NCI-H748 (cell line): ENCODE data around the gene JDP2.

Experiments
- DNase-seq: peaks from one replicate; lab custom pipeline; 2025; ENCODE audit not compliant: unreplicated experiment; lab: John Stamatoyannopoulos, UW

JDP2 gene

GRCh38 chr14:75479770-75480600 is 52.2 kb downstream of the JDP2 start:
- DNase-seq, result no peak

GRCh38 chr14:75482366-75482765 is 54.5 kb downstream of the JDP2 start:
- no peak for DNase-seq

DNA sequence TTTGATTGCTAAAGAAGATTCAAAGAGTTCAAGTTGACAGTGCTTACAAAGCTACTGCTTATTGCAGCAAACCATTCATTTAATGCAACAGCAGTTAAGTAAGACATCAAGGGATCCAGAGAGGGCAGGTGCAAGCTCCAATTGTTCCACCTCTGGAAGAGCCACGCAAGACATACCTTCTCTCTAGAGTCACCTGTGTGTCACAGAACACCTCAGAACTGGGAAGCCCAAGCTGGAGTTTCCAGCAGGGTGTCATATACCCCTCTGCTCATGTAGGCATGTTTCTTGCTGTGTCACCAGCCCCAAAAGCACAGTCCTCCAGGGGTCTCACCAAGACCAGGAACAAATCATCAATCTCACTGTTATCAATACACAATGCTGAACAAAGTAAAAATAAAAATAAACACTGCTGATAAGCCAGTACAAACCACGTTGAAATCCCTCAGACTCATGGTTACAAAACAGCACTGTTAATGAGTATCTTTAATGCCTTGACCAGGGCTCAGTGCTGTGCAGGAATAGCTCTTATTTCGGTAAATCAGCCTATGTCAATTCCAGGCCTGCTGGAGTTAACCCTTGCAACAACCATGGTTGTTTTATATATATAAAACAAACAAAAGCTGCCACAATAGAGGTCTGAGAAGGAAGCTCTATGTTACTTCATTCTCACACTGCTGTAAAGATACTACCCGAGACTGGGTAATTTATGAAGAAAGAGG is 57.0 kb downstream of the JDP2 start:
- no peak for DNase-seq

DNA sequence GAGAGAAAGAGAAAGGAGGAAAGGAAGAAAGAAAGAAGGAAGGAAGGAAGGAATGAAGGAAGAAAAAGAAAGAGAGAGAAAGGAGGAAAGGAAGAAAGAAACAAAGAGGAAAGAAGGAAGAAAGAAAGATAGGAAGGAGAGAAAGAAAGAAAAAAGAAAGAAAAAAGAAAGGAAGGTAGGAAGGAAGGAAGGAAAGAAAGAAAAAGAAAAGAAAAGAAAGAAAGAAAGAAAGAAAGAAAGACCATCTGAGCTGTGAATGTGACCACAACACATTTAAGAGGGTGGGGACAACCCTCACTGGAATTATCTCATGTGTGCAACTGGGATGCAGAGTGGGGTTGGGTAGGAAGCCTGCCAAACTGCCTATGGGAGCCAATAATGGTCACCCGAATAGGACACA is 58.5 kb downstream of the JDP2 start:
- DNase-seq, result no peak

GRCh38 chr14:75487155-75487671 is 59.4 kb downstream of the JDP2 start:
- DNase-seq, result no peak

DNA sequence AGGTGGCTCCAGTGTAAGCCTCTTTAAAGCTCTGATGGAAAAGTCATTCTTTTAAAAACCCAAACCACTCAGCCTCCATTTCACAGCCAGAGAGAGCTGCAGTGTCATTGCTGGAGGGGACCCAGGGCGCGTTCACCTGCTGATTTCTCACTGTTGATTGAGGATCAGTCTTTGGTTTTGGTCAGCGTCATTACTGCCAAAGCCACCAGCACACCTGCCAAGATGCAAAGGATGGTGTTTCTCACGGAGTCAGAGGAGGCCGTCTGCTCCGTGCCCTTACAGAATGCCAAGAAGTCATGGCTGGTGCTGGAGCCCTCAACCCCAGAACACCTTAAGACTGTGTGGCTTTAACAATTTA is 61.6 kb downstream of the JDP2 start:
- DNase-seq, result no peak

DNA sequence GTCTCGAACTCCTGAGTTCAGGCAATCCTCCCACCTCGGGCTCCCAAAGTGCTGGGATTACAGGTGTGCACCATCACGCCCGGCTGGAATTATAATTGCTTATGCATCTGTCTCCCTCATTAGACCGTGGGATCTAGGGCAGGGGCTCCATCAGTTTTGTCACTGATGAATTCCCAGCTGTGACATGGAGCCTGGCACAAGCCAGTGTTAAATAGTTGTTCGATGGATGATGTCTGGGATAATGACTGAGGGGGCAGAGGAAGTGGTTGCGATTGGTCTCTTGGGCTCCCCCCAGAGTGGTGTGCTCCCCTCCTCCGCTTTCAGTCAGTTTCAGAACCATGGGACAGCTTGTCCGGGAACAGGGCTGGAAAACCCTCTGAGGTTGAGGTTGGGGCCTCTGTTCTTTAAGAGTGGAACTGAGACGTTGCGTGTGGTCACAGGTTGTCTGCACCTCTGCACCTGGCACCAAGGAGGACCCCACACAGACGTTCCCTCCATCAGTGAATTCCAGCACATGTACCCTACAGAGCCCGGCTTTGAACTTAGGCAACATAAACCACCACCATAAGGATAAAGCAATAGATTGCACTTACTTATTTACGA is 63.7 kb downstream of the JDP2 start:
- no peak for DNase-seq

- no peak for DNase-seq
Measured at GRCh38 chr14:75492832-75493591, 65.2 kb downstream of the JDP2 start.

DNA sequence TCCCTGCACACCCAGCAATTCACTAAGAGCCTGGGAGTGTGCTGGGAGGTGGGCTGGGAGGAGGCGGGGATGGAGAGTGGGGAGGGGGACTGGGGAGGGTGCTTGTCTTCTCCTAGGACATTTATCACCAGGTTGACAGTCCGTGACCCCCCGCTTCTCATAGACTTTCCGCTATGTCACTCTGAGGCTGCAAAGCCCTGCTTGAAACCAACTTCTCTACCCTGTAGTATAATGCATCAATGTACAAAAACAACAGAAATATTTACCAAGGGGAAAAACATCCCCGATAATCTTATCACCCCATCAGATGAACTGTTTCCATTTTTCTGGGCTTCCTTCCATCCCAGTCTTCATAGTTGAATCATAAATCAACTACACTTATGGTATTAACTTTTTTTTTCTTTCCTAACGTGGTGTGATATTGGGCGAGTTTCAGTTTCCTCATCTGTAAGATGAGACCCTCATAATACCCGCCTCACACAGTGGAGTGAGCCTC is 65.8 kb downstream of the JDP2 start:
- DNase-seq, result no peak

- no peak for DNase-seq
Measured at GRCh38 chr14:75494896-75495295, 67.1 kb downstream of the JDP2 start.

GRCh38 chr14:75495399-75495798 is 67.6 kb downstream of the JDP2 start:
- DNase-seq, result no peak

GRCh38 chr14:75495882-75496281 is 68.1 kb downstream of the JDP2 start:
- DNase-seq, result no peak

- no peak for DNase-seq
Measured at GRCh38 chr14:75496755-75497154, 68.9 kb downstream of the JDP2 start.

DNA sequence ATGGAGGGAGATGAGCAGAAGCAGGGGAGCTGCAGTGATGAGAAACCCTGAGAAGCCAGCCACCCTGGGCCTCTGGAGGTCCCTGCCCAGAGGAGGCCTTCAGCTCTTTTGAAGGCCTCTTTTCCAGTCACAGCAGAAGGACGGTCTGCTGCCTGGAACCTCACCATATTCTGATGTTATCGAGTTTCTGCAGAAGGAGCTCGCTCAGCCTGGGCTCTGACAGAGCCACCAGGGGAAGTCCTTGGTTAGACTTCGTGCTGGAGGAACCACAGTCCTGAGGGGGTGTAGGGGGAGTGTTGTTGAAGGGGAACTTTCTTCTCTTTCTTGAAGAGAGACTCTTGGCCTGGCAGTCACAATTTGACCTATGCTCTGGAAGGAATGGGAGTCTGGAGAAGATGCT is 69.4 kb downstream of the JDP2 start:
- no peak for DNase-seq

DNA sequence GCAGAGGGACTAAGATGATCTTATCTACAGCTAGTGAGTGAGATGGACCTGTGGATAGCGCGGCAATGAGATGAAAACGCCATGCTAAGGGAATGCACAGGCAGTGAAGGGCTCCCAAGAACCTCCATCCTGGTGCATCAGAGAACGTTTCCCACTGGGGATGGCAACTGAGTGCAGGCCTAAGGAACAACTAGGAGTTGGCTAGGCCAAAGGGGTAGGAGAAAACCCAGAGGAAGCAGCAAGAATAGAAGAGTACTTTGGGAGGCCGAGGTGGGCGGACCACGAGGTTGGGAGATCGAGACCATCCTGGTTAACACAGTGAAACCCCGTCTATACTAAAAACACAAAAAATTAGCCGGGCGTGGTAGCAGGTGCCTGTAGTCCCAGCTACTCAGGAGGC is 69.9 kb downstream of the JDP2 start:
- DNase-seq, result no peak

DNA sequence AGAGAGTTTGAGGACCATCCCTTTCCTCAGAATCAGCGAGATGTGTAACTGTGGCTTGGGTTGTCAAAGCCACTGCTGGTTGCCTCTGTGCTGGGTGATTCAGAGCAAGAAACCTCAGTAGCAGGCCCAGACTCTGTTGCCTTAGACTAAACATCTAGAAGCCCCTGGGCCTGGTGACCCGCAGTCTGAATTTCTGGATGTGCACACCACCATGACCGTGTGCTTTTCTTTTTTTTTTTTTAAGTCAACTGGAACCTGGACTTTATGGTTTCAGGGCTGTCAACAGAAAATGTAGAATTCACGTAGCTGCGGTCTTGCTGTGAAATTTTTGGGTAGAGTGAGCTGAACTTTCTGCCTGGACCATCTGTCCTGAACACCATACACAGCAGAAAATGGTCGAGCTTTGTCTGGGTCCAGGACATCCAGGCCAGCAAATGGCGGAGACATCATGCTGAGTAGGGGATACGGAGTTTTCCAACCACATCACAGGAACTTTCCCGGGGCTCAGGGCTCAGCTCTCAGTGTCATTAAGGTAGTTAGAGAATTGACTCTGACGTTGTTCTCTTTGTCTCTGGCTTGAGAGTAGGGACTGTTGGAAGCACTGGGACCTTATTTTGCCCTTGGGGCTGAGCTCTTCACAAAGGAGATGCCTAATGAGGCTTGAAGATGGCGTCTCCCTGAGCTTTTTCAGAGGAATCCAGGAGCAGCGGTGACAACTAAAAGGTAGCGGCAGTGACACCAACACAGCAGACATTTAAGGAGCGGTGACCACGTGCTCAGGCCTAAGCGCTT is 71.5 kb downstream of the JDP2 start:
- no peak for DNase-seq

GRCh38 chr14:75501080-75501479 is 73.3 kb downstream of the JDP2 start:
- DNase-seq, result no peak

- DNase-seq, result no peak
Measured at GRCh38 chr14:75504411-75504810, 76.6 kb downstream of the JDP2 start.

DNA sequence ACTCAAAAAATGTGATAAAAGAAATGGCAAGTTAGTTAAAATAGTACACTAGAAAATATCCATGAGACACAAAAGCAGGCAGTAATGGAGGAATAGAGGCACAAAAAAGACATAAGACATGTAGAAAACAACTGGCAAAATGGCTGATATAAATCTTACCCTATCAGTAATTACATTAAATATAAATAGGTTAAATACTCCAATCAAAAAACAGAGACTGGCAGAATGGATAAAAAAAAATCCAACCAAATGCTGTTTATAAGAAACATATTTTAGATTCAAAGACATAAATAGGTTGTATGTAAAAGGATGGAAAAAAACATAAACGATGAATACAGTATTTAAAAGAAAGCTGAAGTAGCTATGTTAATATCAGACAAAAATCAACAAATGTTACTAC is 79.1 kb downstream of the JDP2 start:
- DNase-seq, result no peak

DNA sequence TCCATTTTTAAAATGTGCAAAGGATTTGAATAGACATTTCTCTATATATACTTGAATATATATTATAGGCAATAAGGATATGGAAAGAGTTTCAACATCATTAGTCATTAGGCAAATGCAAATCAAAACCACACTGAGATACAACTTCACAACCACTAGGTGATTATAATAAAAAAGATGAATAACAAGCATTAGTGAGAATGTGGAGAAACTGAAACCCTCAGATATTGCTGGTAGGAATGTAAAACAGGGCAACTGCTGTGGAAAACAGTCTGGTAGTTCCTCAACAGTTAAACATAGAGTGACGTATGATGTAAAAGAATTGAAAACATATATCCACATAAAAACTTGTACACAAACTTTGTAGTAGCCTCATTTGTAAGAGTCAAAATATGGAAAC is 82.7 kb downstream of the JDP2 start:
- DNase-seq, result no peak
